ENCODE data around the gene LRCOL1. TPM values are rescaled to one million over a fixed set of nuclear protein-coding genes. Genes with fewer than 3 reads are reported as not detected.

Gene LRCOL1
- total and polyA plus RNA-seq, 2 experiments from 2014 or later = 1.7 TPM; not detected in 1

GRCh38 chr12:132630672-132631071, 20.3 kb upstream of the LRCOL1 start:
- H3K4me1 Mint-ChIP-seq = no peaks in the 10 kb centered on the region

More at GRCh38 chr12:132630672-132631071, 20.3 kb upstream of the LRCOL1 start:
- no peaks in the 10 kb centered on the region for H3K4me1 ChIP-seq (ENCODE audit: insufficient read depth)
- Mint-ChIP-seq H3K9me3 (no peaks in the 10 kb centered on the region; the same call in 2 of the 3 replicates), H3K36me3 (ENCODE audit: low read depth) (peaks cover 83% of the 10 kb centered on the region), H3K27ac (no peak overlapping the region), H3K4me3 (no peak overlapping the region), H3K27me3 (ENCODE audit: insufficient read depth, low read depth, poor library complexity) (peaks cover 12% of the 10 kb centered on the region)
- no peaks in the 10 kb centered on the region for H3K9me2 ChIP-seq (ENCODE audit: insufficient read depth)
- TF ChIP-seq, protein P1, sequence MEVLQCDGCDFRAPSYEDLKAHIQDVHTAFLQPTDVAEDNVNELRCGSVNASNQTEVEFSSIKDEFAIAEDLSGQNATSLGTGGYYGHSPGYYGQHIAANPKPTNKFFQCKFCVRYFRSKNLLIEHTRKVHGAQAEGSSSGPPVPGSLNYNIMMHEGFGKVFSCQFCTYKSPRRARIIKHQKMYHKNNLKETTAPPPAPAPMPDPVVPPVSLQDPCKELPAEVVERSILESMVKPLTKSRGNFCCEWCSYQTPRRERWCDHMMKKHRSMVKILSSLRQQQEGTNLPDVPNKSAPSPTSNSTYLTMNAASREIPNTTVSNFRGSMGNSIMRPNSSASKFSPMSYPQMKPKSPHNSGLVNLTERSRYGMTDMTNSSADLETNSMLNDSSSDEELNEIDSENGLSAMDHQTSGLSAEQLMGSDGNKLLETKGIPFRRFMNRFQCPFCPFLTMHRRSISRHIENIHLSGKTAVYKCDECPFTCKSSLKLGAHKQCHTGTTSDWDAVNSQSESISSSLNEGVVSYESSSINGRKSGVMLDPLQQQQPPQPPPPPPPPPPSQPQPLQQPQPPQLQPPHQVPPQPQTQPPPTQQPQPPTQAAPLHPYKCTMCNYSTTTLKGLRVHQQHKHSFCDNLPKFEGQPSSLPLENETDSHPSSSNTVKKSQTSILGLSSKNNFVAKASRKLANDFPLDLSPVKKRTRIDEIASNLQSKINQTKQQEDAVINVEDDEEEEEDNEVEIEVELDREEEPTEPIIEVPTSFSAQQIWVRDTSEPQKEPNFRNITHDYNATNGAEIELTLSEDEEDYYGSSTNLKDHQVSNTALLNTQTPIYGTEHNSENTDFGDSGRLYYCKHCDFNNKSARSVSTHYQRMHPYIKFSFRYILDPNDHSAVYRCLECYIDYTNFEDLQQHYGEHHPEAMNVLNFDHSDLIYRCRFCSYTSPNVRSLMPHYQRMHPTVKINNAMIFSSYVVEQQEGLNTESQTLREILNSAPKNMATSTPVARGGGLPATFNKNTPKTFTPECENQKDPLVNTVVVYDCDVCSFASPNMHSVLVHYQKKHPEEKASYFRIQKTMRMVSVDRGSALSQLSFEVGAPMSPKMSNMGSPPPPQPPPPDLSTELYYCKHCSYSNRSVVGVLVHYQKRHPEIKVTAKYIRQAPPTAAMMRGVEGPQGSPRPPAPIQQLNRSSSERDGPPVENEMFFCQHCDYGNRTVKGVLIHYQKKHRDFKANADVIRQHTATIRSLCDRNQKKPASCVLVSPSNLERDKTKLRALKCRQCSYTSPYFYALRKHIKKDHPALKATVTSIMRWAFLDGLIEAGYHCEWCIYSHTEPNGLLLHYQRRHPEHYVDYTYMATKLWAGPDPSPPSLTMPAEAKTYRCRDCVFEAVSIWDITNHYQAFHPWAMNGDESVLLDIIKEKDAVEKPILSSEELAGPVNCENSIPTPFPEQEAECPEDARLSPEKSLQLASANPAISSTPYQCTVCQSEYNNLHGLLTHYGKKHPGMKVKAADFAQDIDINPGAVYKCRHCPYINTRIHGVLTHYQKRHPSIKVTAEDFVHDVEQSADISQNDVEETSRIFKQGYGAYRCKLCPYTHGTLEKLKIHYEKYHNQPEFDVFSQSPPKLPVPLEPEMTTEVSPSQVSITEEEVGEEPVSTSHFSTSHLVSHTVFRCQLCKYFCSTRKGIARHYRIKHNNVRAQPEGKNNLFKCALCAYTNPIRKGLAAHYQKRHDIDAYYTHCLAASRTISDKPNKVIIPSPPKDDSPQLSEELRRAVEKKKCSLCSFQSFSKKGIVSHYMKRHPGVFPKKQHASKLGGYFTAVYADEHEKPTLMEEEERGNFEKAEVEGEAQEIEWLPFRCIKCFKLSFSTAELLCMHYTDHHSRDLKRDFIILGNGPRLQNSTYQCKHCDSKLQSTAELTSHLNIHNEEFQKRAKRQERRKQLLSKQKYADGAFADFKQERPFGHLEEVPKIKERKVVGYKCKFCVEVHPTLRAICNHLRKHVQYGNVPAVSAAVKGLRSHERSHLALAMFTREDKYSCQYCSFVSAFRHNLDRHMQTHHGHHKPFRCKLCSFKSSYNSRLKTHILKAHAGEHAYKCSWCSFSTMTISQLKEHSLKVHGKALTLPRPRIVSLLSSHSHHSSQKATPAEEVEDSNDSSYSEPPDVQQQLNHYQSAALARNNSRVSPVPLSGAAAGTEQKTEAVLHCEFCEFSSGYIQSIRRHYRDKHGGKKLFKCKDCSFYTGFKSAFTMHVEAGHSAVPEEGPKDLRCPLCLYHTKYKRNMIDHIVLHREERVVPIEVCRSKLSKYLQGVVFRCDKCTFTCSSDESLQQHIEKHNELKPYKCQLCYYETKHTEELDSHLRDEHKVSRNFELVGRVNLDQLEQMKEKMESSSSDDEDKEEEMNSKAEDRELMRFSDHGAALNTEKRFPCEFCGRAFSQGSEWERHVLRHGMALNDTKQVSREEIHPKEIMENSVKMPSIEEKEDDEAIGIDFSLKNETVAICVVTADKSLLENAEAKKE (CRISPR knock-in tag; IDR thresholded peaks at IDR 0.05) = no peak
- TF ChIP-seq, protein P2, sequence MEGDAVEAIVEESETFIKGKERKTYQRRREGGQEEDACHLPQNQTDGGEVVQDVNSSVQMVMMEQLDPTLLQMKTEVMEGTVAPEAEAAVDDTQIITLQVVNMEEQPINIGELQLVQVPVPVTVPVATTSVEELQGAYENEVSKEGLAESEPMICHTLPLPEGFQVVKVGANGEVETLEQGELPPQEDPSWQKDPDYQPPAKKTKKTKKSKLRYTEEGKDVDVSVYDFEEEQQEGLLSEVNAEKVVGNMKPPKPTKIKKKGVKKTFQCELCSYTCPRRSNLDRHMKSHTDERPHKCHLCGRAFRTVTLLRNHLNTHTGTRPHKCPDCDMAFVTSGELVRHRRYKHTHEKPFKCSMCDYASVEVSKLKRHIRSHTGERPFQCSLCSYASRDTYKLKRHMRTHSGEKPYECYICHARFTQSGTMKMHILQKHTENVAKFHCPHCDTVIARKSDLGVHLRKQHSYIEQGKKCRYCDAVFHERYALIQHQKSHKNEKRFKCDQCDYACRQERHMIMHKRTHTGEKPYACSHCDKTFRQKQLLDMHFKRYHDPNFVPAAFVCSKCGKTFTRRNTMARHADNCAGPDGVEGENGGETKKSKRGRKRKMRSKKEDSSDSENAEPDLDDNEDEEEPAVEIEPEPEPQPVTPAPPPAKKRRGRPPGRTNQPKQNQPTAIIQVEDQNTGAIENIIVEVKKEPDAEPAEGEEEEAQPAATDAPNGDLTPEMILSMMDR (conservative IDR thresholded peaks at IDR 0.05; ENCODE audit: low read depth in 2 of 2) = no peak
- no peak for TF ChIP-seq ZNF331 (CRISPR knock-in tag; IDR thresholded peaks at IDR 0.05; ENCODE audit: low read depth)
- TF ChIP-seq EZH2 (IDR thresholded peaks at IDR 0.05; ENCODE audit: low read depth, unreplicated experiment) = no peak
- no peak for TF ChIP-seq EZH2phosphoT487 (IDR thresholded peaks at IDR 0.05; ENCODE audit: unreplicated experiment)
- TF ChIP-seq, protein P3, sequence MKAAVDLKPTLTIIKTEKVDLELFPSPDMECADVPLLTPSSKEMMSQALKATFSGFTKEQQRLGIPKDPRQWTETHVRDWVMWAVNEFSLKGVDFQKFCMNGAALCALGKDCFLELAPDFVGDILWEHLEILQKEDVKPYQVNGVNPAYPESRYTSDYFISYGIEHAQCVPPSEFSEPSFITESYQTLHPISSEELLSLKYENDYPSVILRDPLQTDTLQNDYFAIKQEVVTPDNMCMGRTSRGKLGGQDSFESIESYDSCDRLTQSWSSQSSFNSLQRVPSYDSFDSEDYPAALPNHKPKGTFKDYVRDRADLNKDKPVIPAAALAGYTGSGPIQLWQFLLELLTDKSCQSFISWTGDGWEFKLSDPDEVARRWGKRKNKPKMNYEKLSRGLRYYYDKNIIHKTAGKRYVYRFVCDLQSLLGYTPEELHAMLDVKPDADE (IDR thresholded peaks at IDR 0.05) = no peak
- no peak for TF ChIP-seq POLR2AphosphoS5 (IDR thresholded peaks at IDR 0.05; ENCODE audit: low read depth)
- no peak for TF ChIP-seq CREB1 (CRISPR knock-in tag; IDR thresholded peaks at IDR 0.05; ENCODE audit: low read depth)
- TF ChIP-seq JUNB (IDR thresholded peaks at IDR 0.05; ENCODE audit: unreplicated experiment) = no peak
- no peak for TF ChIP-seq REST (IDR thresholded peaks at IDR 0.05; ENCODE audit: unreplicated experiment)
- no peak for TF ChIP-seq STAT1 (IDR thresholded peaks at IDR 0.05; ENCODE audit: unreplicated experiment)
- TF ChIP-seq NANOG (IDR thresholded peaks at IDR 0.05; ENCODE audit: borderline replicate concordance) = no peak
- no peak for TF ChIP-seq ZNF114 (CRISPR knock-in tag; IDR thresholded peaks at IDR 0.05)
- no peak overlapping the region for H3K27ac ChIP-seq (ENCODE audit: low read depth)
- no peak for ATAC-seq
- H3F3A ChIP-seq (replicated peaks; ENCODE audit: low read depth) = 0 out of 2 replicates have a peak, but pooled peaks cover 6% of the 10 kb centered on the region
- H3K79me2 ChIP-seq (replicated peaks; ENCODE audit: insufficient read depth) = no peaks in the 10 kb centered on the region
- no peak for DNase-seq (ENCODE audit: low spot score)
- no peaks in the 10 kb centered on the region for H3K27me3 ChIP-seq (ENCODE audit: insufficient read depth)
- no peak overlapping the region for H3K4me2 ChIP-seq
- peaks cover 34% of the 10 kb centered on the region for H3K36me3 ChIP-seq (ENCODE audit: insufficient read depth)
- H2AFZ ChIP-seq = no peak overlapping the region
- H3K4me3 ChIP-seq = no peak overlapping the region
- peaks cover 21% of the 10 kb centered on the region for H4K20me1 ChIP-seq (replicated peaks; ENCODE audit: insufficient read depth)
